Testis (tissue), 3 donors: ENCODE results near the gene SRRD. TPM values are rescaled to one million over a fixed set of nuclear protein-coding genes. Genes with fewer than 3 reads are reported as not detected.

Source experiments
- DNase-seq: peaks from one replicate; pipeline ENCODE4 v3.0.0-alpha.2; 2019
- H3K27ac ChIP-seq, 2 donors: fragments of 200-600 bp; sonication (generic); one replicate each; pipeline ENCODE4 v1.5.1; 2019
- H3K27me3 ChIP-seq: fragments of 200-600 bp; sonication (generic); one replicate; pipeline ENCODE4 v1.5.1; 2019
- H3K36me3 ChIP-seq: fragments of 200-600 bp; sonication (generic); one replicate; pipeline ENCODE4 v1.5.1; 2017; ENCODE audit warnings: low read depth; ENCODE audit errors: missing control alignments
- H3K4me1 ChIP-seq: fragments of 200-600 bp; sonication (generic); one replicate; pipeline ENCODE4 v1.5.1; 2019
- H3K4me3 ChIP-seq, 2 donors: fragments of 200-600 bp; sonication (generic); one replicate each; pipeline ENCODE4 v1.5.1; 2017 to 2019
- H3K9me3 ChIP-seq: fragments of 200-600 bp; sonication (generic); one replicate; pipeline ENCODE4 v1.5.1; 2017
- CTCF ChIP-seq, 3 experiments: fragments of 450-650 bp in 2 of 3; fragments of 200-600 bp in 1 of 3; sonication (generic) in 1 of 3; IDR thresholded peaks; one replicate each; pipeline ENCODE4 v1.5.1; 2016 to 2019; ENCODE audit warnings: antibody characterized with exemption in 3 of 3, mild to moderate bottlenecking in 2 of 3, moderate library complexity in 1 of 3
- POLR2A ChIP-seq: fragments of 450-650 bp; IDR thresholded peaks from one replicate; pipeline ENCODE4 v1.6.1; 2017; ENCODE audit warnings: antibody characterized with exemption, mild to moderate bottlenecking, moderate library complexity
- WGBS, 2 donors: methylation state at CpG; one replicate each; pipeline ENCODE4 v1.1.5; 2018; 5-methylcytosine and 5-hydroxymethylcytosine counted together
- intact Hi-C: fragments of 100-400 bp; cut with DNase I; formaldehyde crosslinking; loops from one replicate; pipeline ENCODE4 v1.15.1; 2023; ENCODE audit warnings: low total_unique reads
- polyA plus RNA-seq: library from polyadenylated mRNA; stranded (reverse); fragments of 350-450 nt; fragmentation: Illumina TruSeq; extraction: RNeasy Lipid Tissue Mini Kit (QIAGEN cat#74804); gene quantifications from one replicate; pipeline ENCODE4 v1.2.3, GENCODE V29; 2014; ENCODE audit warnings: low read depth, low replicate concordance; ENCODE audit not compliant: insufficient read depth
- total RNA-seq, 2 donors: library from RNA; depleted of rRNA; stranded (reverse); fragments of >200 nt; gene quantifications; one replicate each; pipeline ENCODE4 v1.2.3, GENCODE V29; 2016

SRRD gene
- total and polyA plus RNA-seq, 3 donors from 2014 or later = 22.7 to 37.9 (median 27.2) TPM

GRCh38 chr22:26448334-26448733 lies 35.3 kb upstream of the SRRD start:
- intact Hi-C loops = no loop called here
- no peak for DNase-seq

GRCh38 chr22:26448941-26449340 lies 34.7 kb upstream of the SRRD start:
- TF ChIP-seq CTCF (IDR thresholded peaks at IDR 0.05) = no peak
- TF ChIP-seq POLR2A = no peak
- no peaks in the 10 kb centered on the region for H3K27me3 ChIP-seq
- intact Hi-C loops = no loop called here
- H3K4me3 ChIP-seq = no peak overlapping the region
- no peaks in the 10 kb centered on the region for H3K36me3 ChIP-seq
- H3K4me1 ChIP-seq = no peaks in the 10 kb centered on the region
- H3K27ac ChIP-seq = no peak overlapping the region
- DNase-seq = no peak
- H3K9me3 ChIP-seq = no peaks in the 10 kb centered on the region
- 71 to 78% methylated on average over 6 of the region's 6 CpGs for WGBS, 2 donors

More at GRCh38 chr22:26448334-26448733, 35.3 kb upstream of the SRRD start:
- TF ChIP-seq POLR2A (no peak), CTCF (IDR thresholded peaks at IDR 0.05) (no peak)
- Histone ChIP-seq H3K4me3 (no peak overlapping the region), H3K27me3 (no peaks in the 10 kb centered on the region), H3K36me3 (no peaks in the 10 kb centered on the region), H3K4me1 (no peaks in the 10 kb centered on the region), H3K27ac (no peak overlapping the region), H3K9me3 (no peaks in the 10 kb centered on the region)
- WGBS, 2 donors = 41 to 68% methylated on average over 2 to 5 of the region's 5 CpGs

- Histone ChIP-seq H3K36me3 (no peaks in the 10 kb centered on the region), H3K27ac (no peak overlapping the region), H3K4me1 (no peaks in the 10 kb centered on the region), H3K9me3 (no peaks in the 10 kb centered on the region), H3K4me3 (no peak overlapping the region), H3K27me3 (no peaks in the 10 kb centered on the region)
- intact Hi-C loops = no loop called here
- no peak for DNase-seq
- no peak for TF ChIP-seq CTCF (IDR thresholded peaks at IDR 0.05)
- no peak for TF ChIP-seq POLR2A
- WGBS, 2 donors = 81 to 88% methylated on average over 9 of the region's 9 CpGs
Observed at GRCh38 chr22:26450453-26451185, 33.1 kb upstream of the SRRD start.

- no peak for DNase-seq
- intact Hi-C loops = no loop called here
- Histone ChIP-seq H3K4me3 (no peak overlapping the region), H3K4me1 (no peaks in the 10 kb centered on the region), H3K36me3 (no peaks in the 10 kb centered on the region), H3K27ac (no peak overlapping the region), H3K9me3 (no peaks in the 10 kb centered on the region), H3K27me3 (no peaks in the 10 kb centered on the region)
- TF ChIP-seq POLR2A (no peak), CTCF (IDR thresholded peaks at IDR 0.05) (no peak)
- 94 to 96% methylated on average over 11 to 23 of the region's 23 CpGs for WGBS, 2 donors
Observed at GRCh38 chr22:26452236-26453016, 31.3 kb upstream of the SRRD start.
